HG02938 (cell line): ENCODE results near the gene USP49.
A peak's percentile ranks its signal among the peaks of the same experiment; 100 is the strongest.
"Not testable (repeated sequence)": the region's sequence is repeated elsewhere in the genome, so short reads cannot be mapped to it uniquely, and the experiment has no call there.

Experiments
- ATAC-seq: cut with Tn5 transposase; IDR thresholded peaks from one replicate; pipeline ENCODE4 v1.9.1; 2021; ENCODE audit warnings: mild to moderate bottlenecking, moderate library complexity; ENCODE audit not compliant: unreplicated experiment

The USP49 gene

GRCh38 chr6:41895300-41896233 lies at the start of gene USP49:
Gene USP49, minus strand, starts transcription at chr6:41895375. Its CDS starts 88,392 bp downstream, at chr6:41806983.
- ATAC-seq: peak; percentile 76

- ATAC-seq: no peak
Observed at GRCh38 chr6:41943456-41943855, 48.3 kb upstream of the USP49 start.

DNA sequence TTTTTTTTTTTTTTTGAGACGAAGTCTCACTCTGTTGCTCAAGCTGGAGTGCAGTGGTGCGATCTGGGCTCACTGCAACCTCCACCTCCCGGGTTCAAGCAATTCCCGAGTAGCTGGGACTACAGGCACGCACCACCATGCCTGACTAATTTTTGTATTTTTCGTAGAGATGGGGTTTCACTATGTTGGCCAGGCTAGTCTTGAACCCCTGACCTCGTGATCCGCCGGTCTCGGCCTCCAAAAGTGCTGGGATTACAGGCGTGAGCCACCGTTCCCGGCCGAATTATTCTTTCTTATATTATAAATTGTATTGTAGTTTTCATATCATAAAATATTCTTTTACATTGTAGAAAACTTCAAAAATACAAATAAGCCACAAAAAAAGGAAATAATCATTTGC lies 47.7 kb upstream of the USP49 start:
- ATAC-seq: not testable (repeated sequence)

- ATAC-seq: peak; percentile 20
Observed at GRCh38 chr6:41942067-41942851, 47.1 kb upstream of the USP49 start.

DNA sequence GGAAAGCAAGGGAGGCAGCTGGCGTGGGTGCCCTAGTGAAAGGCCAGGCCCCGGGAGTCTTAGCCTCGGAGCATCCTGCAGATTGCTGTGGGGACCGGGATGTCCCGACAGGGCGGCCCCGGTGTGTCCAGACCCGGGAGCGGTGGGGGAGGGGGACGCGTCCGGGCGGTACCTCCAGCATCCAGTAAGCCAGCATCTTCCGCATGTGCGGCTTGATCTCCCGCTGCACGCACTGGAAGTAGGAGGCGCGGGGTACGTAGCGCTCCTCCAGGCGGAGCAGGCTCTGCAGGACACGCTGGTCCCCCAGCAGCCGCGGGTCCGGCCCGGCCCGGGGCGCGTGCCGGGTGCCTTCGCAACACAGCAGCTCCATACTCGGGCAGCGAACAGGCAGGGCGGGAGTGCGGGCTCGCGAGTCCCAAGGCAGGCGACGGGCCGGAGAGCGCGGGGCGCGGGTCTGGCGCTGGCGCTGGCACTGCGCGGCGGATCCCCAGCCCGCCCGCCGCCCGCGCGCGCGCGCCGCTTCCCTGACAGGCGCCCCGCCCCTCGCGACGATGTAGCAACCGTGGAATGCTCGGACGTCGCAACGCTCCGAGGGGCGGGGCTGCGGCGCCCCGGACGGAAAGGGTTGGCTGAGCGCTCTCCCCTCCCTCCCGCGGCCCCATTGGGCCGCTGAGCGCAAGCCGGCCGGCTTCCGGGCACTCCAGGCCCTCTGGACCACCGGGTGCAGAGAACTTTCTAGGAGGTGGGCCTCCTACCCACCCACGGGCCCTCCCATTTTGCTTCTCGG lies 46.3 kb upstream of the USP49 start, which contains the start of gene CCND3:
Gene CCND3 (minus strand): TSS at position 529 of the 787 bp plus-strand sequence. CDS start 159 bp downstream, at position 370.
- peak; percentile 85 for ATAC-seq

DNA sequence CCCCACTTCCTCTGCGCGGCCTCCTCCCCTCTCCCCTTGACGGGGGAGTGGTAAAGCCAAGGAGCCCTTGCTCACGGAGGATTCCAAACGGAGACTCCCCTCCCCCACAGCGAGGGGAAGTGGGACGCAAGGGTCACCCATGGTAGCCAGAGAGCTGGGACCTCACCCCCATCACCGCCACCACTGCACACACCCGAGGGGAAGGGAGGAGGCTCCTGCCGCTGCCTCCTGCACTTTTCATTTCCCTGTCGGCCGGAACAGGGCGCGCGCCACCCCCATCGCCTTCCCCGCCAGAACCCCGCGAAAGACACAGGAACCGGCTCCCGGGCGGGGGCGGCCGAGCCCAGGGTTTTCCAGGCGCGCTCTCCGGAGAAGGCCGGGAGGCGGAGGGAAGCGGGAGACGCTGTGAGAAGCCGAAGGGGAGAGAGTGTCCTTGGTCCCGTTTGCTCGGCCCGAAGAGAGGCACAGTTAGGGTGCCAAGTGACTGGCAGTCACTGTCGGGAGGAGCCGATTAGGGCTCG lies 45.6 kb upstream of the USP49 start:
- no peak for ATAC-seq

DNA sequence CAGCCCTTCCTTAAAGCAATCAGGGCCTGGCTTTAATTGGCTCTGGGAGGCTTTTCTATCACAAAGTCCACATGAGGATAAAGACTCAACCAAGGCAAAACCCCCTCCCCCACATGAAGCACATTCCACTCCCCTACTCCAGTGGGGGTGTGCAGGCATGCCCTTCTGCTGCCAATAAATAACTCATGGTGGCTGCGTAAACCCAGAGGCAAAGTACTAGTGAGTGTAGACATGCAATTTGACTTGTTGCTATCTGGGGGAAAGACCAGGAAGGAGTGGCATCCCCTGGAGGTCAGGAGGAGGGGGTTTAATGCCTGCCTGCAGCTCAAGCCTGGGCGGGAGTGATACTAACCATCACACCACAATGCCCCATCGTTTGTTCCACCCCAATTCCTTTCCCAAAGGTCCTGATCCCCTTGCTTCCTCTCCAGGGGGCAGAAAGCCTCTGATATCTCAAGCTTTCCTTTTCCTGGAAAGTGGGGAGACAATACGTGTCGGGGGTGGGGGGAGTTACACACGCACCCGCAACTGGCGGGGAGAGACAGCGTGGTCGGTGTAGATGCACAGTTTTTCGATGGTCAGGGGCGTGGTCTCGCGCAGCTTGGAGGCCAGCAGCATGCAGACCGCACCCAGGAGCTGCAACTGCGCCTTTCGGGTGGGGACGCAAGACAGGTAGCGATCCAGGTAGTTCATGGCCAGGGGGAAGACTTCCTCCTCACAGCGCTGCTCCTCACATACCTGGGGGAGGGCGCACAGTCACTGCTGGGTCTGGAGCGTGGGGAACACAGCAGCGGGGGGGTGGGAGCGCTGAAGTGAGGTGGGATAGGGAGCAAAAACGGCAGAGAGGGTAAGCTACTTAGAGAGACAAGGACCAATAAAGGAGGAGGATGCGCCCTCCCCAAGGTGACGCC lies 44.9 kb upstream of the USP49 start:
- ATAC-seq: no peak

GRCh38 chr6:41939176-41939847 lies 44.1 kb upstream of the USP49 start:
- ATAC-seq: no peak

DNA sequence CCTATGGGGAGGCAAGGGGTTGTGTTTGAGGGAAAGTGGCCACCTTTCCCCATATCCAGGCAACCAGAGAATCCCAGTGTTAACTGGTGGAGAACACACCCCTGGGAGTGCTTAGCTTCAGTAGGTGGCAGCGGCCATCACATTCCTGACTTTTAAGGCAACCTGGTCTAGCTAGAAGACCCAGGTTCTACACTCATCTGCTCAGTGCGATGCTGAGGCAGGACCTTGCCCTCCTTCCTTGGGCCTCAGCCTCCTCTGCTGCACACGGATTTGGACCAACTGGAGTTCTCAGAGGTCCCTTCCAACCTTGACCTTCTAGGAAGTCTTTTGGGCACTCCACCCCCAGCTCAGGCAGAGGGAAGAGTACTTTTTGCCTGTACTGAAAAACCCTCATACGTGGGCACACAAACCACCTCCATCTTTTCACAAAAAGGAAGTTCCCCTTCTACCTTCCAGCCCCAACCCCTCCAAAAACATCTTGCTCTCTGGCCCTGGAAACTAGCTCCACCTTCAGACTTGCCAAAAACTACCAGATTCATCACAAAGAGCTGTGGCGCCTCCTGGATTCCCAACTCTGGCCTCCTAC lies 43.5 kb upstream of the USP49 start:
- no peak for ATAC-seq

DNA sequence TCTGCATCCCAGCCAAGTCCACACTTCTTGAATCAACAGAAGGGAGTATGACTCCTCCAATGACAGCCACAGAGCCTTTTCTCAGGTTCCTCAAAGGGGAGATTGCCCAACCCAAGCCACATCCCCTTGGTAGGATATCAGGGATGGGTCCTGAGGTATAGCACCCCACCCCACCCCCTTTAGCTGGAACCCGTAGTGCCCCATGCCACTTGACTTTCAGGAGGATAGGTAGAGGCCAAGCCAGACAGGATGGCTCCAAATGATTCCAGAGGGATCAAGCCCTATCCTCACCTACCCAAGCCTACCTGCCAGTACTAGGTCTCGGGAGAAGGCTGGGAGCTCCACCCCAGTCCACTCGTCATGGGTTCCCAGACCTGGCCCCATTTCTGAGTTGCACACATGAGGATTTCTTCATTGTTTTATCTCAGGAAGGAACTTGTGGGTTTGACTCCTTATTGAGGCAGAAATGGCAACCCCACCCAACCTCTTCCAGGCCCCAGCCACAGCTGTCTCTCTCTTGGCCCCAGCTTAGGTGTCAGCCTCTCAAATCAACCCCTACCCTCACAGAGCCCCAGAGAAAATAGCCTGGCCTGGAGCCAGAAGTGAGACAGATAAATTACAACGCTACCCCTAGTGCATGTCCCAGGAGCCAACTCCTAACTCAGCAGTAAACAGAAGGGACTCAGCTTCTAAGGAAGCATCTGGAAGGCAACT lies 42.8 kb upstream of the USP49 start:
- ATAC-seq: no peak

GRCh38 chr6:41937472-41937860 lies 42.3 kb upstream of the USP49 start:
- ATAC-seq: no peak

- peak; percentile 45 for ATAC-seq
Observed at GRCh38 chr6:41936073-41936837, 41.1 kb upstream of the USP49 start.

DNA sequence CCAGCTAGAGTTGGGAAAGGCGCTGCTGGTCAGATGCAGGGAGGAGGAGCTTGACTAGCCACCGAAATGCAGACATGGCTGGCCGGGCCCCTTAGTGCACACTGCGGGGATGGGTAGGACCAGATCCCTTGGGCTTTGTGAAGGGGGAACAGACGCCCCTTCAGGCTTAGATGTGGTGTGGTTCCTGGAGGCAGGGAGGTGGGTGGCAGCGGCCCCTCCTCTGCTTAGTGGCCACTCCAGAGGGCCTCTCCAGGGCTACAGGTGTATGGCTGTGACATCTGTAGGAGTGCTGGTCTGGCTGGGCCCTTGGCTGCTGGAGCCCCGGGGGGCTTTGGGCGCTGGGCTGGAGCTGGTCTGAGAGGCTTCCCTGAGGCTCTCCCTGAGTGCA lies 40.5 kb upstream of the USP49 start:
- ATAC-seq: no peak

- no peak for ATAC-seq
Observed at GRCh38 chr6:41935193-41935574, 40.0 kb upstream of the USP49 start.

DNA sequence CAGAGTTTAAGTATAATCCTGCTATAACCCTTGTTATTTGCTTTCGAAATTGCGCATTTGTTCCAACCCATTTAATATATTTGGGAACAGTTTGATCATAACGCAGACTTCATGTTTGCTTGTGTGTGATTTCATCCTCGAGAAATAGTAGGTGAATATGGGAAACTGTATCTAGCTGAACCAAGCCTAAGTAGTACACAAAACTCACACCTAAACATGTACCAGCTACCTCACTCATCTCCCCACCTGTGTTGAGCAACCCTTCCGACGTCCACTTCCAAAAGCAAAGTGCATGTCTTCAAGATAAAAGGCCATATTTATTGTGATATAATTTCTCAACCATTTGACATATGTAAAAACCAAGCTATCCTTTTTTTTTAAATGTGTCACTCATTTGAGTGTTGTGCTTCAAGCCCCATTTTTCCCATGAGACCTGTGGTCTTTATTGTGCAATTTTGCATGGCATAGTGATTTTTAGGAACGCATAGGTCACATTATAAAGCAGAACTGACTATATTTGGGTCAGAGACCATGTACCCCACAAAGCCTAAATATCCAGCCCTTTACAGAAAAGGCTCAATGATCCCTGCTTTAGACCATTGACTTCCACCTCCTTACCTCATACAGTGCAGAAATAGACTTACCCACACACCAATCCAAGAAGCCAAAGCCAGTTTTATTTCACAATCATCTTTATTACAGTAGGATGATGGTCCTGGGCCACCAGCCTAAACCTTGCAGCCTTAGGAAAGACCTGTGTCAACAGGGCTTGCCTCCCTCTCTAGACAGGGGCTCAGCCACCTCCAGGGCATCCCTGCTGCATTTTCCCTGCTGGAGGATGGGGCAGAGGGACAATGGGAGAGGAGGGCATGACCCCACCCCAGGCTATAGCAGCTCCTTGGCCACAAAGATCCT lies 39.4 kb upstream of the USP49 start:
- no peak for ATAC-seq

- no peak for ATAC-seq
Observed at GRCh38 chr6:41932378-41932777, 37.2 kb upstream of the USP49 start.
